ENCODE results near the gene ZNF554. TPM values are rescaled to one million over a fixed set of nuclear protein-coding genes. Genes with fewer than 3 reads are reported as not detected.

Gene ZNF554
- total RNA-seq, 1 experiment from 2014 or later, result 5.9 TPM

GRCh38 chr19:2797280-2797679 lies 22.4 kb upstream of the ZNF554 start:
- no peak overlapping the region for H3K4ac ChIP-seq (ENCODE audit: low read depth, low read length)
- no peak overlapping the region for H3K27ac Mint-ChIP-seq
- H3K79me1 ChIP-seq (ENCODE audit: insufficient read depth, low read depth, low read length, poor library complexity, severe bottlenecking), result peaks cover 4% of the 10 kb centered on the region
- H4K20me1 ChIP-seq (ENCODE audit: control insufficient read depth, insufficient read depth, insufficient read length), result no peaks in the 10 kb centered on the region
- no CpG with 5 or more reads among the region's 15 CpGs for WGBS (ENCODE audit: extremely low coverage, insufficient read length, low lambda C conversion rate)
- no peak overlapping the region for H2BK20ac ChIP-seq (ENCODE audit: low read depth, low read length, poor library complexity, severe bottlenecking)
- no peak overlapping the region for H2BK15ac ChIP-seq (ENCODE audit: low read depth, low read length)
- H3K18ac ChIP-seq (ENCODE audit: insufficient read length, low read depth, low read length), result no peak overlapping the region
- H3K27me3 ChIP-seq (ENCODE audit: insufficient read depth, low read length), result no peaks in the 10 kb centered on the region
- no peak overlapping the region for H3K56ac ChIP-seq (ENCODE audit: insufficient read length, low read depth, low read length)
- no peak overlapping the region for H4K91ac ChIP-seq (ENCODE audit: insufficient read length, low read depth, low read length)
- peaks cover 42 to 82% (median 80%) of the 10 kb centered on the region in 3 experiments; a peak in 6 of 7 replicates for H3K36me3 Mint-ChIP-seq (ENCODE audit: insufficient read depth in 1 of 3, low read depth in 3 of 3)
- no peaks in the 10 kb centered on the region for H3K4me1 ChIP-seq (ENCODE audit: insufficient read depth, low read length)
- H3K9me3 ChIP-seq (ENCODE audit: control insufficient read depth, low read depth, low read length), result no peaks in the 10 kb centered on the region
- no peak overlapping the region for H3T11ph ChIP-seq (ENCODE audit: low read length)
- no peak overlapping the region for H2BK12ac ChIP-seq (ENCODE audit: insufficient read length, low read depth, low read length)
- no peaks in the 10 kb centered on the region for H3K9me3 Mint-ChIP-seq
- no peak overlapping the region for H4K8ac ChIP-seq (replicated peaks; ENCODE audit: insufficient read length, low read depth, low read length)
- no peak overlapping the region for H4K5ac ChIP-seq (ENCODE audit: insufficient read length, low read depth, low read length)
- H3K4me1 Mint-ChIP-seq, result peaks cover 0 to 2% of the 10 kb centered on the region in 2 experiments; a peak in 1 of 4 replicates
- H3K79me2 ChIP-seq (ENCODE audit: insufficient read depth, low read length), result no peaks in the 10 kb centered on the region
- no peak overlapping the region for H3K9ac ChIP-seq (ENCODE audit: extremely low read depth, insufficient read length, low read length)
- no peak overlapping the region for H3K23ac ChIP-seq (ENCODE audit: insufficient read length, low read depth, low read length)
- no peak overlapping the region for H3K14ac ChIP-seq (ENCODE audit: insufficient read depth, low read length)
- H2BK120ac ChIP-seq (ENCODE audit: low read depth, low read length, poor library complexity, severe bottlenecking), result no peak overlapping the region
- no peak overlapping the region for H2AFZ ChIP-seq (ENCODE audit: low read length)
- no peaks in the 10 kb centered on the region for H3K27me3 Mint-ChIP-seq (ENCODE audit: low read depth)
- DNase-seq, result no peak
- no peak overlapping the region for H2AK5ac ChIP-seq (ENCODE audit: insufficient read length, low read length)
- H3K23me2 ChIP-seq (ENCODE audit: insufficient read length, low read depth, low read length, poor library complexity, severe bottlenecking), result no peaks in the 10 kb centered on the region
- TF ChIP-seq CTCF (conservative IDR thresholded peaks at IDR 0.05), result no peak
- no peak overlapping the region for H3K27ac ChIP-seq (ENCODE audit: insufficient read length, low read depth, low read length)
- no peak overlapping the region for H3K4me2 ChIP-seq (ENCODE audit: insufficient read depth, insufficient read length, low read length)
- H3K4me3 Mint-ChIP-seq, result no peak overlapping the region
- no peak overlapping the region for H2BK5ac ChIP-seq (ENCODE audit: insufficient read length, low read length)
